Hematopoietic multipotent progenitor cell treated with erythropoietin and hydrocortisone succinate and interleukin-3 and kit ligand, for 6 days (in vitro differentiated cells): ENCODE data around the gene OR6P1.

Experiments
- DNase-seq: peaks from one replicate; pipeline ENCODE4 v3.0.0-alpha.2; 2015

Gene OR6P1, protein sequence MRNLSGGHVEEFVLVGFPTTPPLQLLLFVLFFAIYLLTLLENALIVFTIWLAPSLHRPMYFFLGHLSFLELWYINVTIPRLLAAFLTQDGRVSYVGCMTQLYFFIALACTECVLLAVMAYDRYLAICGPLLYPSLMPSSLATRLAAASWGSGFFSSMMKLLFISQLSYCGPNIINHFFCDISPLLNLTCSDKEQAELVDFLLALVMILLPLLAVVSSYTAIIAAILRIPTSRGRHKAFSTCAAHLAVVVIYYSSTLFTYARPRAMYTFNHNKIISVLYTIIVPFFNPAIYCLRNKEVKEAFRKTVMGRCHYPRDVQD

DNA sequence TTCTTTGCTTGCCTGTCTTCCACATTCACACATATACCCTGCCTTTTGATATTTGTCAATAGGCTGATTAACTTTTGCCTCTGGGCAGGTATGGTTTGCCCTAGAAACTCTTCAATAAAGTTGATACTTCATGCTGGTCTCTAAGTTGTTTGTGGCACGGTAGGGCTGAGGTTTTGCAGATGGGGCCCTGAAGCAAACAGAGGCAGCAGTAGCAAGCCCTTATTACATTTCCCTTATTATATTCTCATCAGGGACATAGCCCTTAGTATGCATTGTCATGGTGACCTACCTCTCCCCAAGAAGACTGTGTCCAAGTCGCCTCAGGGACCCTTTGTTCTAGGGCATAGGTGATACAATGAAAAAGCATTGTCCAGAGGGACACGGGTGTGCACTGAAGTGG lies at the start of gene OR6P1:
Gene OR6P1 (minus strand): TSS at position 101 of the 400 bp plus-strand sequence. CDS start 6,976 bp downstream, outside the sequence.
- DNase-seq = no peak

DNA sequence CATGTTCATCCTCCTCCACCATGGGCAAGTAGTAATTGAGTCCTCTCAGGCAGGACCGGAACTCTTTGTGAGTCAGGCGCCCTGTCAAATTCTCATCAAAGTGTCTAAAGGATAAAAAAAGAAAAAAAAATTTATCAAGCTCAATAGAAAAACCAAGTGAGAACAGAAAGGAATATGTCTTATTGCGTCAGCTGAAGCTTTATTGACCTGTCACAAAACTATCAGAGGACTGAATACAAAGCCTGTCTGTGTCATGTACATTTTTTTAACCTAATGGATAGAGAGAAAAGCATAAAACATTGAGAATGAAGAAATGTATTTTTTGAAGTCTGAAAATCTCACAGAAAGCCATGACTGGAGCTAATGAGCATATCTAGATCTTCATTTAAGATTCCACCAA lies 43.4 kb upstream of the OR6P1 start:
- DNase-seq = no peak

DNA sequence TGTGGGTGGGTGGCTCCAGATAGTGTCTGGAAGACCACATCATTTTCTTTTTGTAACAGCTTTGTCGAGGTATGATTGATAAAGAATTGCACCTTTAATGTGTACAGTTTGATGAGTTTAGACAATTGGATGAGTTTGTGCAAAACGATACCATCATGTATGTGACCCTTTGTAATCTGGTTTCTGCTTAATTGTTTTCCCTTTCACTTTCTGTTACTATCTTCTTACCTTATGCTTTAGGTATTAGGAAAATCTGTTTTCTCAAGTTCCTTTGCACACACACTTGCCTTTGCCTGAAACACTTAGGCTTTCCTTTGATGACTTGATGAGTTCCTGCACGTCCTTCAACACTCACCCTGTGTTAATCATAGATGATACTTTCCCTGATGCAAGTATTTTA lies 41.5 kb upstream of the OR6P1 start:
- no peak for DNase-seq

DNA sequence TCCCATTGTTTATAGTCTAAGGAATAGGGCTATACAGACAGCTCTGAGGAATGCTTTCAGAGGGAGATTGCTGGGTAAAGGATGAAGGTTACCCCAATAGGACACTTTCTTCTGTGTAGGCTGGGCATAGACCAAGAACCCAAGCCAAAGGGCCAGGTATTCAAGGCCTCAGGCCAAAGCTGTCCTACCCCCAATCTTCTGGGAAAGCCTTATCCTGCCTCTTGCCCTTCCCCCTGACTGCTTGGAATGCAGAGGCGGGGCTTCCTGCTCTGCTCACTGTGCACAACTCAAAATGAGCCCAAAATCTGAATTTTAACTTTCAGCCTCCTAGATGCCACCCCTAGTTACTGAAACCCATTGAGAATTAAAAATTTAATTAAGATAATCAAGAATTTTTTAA lies 36.9 kb upstream of the OR6P1 start:
- DNase-seq = no peak

DNA sequence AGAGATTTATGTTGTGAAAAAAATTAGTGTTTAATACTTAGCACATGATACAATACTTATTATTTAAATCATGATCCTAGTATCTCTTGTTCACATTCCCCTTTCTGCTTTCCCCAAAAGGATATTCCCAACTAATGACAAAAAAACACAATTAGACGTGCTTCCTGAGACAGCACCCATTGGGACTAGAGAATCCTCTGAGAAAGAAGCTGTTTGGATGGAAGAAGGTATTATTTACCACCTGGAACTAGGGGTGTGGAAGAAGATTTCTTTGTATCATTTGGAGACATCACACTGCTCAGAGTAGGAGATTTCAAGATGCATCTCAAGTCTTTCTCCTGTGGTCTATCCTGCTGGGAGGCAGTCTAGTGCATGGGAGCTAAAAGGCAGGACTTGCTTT lies 34.6 kb upstream of the OR6P1 start, which contains the start of gene OR10Z1:
Gene OR10Z1 (plus strand): TSS at position 301 of the 400 bp plus-strand sequence. CDS start 1,171 bp downstream, outside the sequence.
- DNase-seq = no peak

DNA sequence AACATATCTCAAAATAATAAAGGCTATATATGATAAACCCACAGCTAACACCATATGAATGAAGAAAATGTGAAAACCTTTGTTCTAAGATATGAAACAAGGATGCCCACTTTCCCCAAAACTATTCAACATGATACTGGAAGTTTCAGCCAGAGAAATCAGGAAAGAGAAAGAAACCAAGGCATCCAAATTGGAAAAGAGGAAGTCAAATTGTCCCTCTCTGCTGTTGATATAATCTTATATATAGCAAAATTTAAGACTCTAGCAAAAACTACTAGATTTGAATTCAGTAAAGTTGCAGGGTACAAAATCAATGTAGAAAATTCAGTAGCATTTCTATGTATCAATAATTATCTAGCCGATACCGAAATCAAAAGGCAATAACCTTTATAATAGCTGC lies 30.4 kb upstream of the OR6P1 start:
- DNase-seq = no peak

DNA sequence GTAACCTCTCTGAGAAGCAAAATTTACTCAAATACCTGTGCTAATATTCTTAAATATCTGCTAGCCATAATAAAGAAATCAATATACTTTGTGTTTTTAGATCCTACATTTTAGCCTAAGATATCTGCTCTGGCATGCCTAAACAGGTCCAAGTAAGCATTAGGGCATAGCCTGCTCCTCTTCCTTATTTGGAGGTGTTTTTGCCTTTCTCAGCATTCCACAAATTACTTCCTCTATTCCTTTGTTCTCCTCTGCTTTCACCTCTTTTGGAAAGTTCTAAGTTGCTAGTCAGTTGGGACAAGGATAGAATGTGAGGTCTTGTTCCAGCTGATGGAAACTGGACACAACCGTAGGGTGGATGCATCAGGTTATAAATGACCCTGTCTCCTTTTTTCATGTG lies 16.6 kb upstream of the OR6P1 start:
- DNase-seq = no peak

DNA sequence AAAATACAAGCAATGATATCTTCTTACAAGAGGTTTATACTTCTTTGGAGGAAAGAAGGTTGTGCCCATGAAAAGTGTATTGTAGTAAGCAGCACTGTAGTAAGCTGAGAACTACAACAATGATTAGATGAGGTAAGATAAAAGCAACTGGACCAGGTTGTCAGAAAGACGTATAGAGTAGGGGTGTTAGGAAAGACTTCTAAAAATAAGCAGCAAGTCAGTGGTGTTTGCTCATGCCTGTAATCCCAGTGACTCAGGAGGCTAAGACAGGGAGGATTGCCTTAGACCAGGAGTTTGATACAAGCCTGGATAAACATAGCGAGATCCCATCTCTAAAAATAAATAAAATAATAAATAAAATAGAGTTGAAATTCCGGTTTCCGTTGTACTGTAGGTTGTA lies 13.6 kb upstream of the OR6P1 start:
- DNase-seq = no peak

DNA sequence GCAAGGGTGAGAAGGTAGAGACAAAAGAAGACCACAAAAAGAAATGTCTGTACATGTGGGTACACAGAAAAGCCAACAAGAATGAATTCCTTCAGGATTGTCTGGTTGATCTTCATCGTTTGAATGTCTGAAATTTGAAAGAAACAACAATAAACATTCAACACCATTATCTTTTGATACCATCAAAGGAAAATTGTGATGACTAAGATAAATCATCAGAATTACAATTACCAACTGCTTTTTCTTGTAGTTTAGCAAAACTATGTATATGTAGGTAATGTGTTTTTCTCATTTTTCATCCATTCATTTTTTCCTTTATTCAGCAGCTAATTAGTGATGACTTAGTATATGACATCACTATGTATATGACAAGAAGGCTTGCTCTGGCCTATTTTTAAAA lies 9.4 kb upstream of the OR6P1 start, which contains the start of gene OR10X1:
Gene OR10X1 (minus strand): TSS at position 167 of the 400 bp plus-strand sequence. CDS start 0 bp downstream, at position 167.
- no peak for DNase-seq

DNA sequence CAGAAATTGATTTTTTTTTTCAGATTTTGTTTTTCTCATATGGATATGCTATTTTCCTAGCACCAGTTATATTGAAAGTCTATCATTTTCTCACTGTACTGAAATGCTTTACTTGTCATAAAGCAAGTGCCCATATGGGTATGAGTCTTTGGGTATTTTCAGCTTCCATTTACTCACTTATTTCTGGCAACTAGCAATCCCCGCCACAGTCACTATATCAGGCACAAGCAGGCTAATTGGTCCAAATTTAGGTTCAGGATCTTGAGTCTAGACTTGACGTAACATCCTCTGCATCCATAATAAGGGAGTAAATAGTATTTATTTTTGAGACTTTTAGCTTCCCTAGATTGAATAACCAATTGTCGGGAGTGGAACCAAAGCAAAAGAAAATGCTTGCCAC lies 7.2 kb upstream of the OR6P1 start:
- DNase-seq = no peak

DNA sequence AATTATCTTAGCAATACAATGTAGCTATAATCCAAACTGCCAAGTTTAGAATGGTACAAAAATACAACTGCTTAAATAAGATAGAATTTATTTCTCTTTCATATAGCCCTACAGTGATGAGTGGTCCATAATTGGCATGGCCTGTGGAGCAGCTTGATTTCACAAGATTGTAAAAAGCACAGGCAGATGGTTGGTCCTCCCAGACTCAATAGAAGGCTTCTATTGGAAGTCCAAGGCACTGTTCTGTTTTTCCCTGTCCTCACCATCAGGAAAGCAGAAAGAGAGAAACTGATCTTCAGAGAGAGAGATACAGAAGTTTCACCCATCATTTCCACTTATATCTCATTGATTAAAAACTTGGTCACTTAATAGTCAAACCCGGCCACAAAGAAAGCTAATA lies 1.8 kb upstream of the OR6P1 start:
- no peak for DNase-seq

DNA sequence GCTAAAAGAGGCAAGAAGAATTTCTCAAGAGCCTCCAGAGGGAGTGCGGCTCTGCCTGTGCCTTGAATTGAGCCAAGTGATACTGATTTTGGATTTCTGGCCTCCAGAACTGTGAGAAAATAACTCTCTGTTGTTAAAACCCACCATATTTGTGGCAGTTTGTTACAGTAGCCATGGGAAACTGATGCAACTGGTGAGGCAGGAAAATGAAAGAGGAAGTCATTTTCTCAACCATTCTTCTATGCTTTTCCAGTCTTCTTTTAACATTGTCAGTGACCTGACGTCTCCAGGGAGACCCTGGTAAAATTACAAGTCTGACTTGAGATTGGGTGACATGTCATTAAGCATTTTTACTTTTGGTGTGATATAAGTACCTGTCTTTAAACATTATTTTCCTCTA lies 5.8 kb downstream of the OR6P1 start:
- peak; percentile 34 for DNase-seq

DNA sequence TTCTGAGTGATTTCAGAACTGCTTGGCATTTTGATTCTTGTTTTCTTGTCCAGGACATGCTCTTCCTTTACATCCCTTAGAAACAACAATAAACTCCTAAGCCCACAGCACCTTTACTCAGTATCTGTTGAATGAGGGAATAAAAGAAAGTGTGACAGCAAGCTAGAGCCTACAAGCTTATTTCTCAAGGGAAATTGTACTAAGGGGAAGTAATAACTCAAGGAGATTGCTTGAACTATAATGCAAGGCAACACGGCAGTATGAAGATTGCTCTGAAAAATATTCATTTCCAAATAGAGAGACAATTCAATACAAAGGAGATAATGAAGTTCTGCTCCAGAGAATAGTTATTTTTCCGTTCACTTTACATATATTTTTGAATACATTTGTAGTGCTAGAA lies 6.5 kb downstream of the OR6P1 start:
- DNase-seq = no peak

DNA sequence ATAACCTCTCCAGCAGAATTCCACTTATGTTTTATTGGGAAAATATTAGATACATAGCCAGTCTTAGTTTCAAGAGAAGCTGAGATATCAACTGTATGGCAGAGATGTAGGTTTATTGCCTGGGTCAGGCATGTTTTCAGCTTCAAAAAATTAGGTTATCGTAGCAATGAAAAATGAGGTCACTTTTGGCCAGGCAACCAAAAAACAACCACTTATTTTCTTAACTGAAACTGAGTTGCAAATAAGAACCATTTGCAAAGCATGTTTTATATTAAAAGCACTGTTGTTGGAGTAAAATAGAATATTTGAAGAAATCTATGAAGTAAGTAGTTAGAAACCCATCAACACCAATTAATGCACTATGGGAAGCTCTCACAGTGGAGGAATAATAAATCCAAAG lies 10.7 kb downstream of the OR6P1 start:
- no peak for DNase-seq

DNA sequence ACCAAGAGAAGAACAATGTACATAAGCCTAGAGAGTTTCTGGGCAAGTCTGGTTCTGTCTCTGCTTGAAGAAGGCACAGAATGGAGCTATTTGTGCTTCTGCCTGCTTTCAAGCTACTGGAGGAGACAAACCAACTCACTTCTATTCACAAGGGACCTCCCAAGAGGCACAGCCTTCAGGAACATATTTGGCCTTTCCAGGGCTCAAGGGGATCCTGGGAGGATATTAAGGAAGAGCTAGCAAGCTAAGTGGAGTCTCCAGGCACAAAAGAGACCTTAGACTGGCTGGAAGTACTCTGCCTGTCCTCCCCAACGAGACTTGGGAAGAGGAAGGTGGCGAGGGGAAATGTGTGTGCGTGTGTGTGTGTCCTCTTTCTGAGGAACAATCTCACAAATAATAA lies 16.0 kb downstream of the OR6P1 start, which contains the start of gene OR6Y1:
Gene OR6Y1 (minus strand): TSS at position 54 of the 400 bp plus-strand sequence. CDS start 6,300 bp downstream, outside the sequence.
- no peak for DNase-seq

DNA sequence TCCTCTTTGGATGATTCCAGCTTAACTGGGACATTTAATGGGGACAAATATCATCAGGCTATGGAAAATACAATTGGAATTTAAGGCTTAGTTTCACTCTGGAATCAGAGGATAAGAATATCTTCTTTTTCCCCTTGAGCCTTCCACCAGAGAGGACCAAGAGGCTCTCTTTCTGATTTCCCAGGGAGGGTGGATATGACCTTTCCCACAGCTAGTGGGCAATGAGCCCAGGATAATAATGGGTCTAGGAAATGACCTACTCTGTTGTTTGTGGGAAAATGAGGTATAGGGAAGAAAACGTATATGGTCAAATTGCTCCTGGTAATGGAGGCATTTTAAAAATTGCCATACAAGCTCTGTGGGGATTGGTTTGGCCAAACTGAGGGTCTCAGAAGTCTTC lies 18.1 kb downstream of the OR6P1 start:
- DNase-seq = no peak

DNA sequence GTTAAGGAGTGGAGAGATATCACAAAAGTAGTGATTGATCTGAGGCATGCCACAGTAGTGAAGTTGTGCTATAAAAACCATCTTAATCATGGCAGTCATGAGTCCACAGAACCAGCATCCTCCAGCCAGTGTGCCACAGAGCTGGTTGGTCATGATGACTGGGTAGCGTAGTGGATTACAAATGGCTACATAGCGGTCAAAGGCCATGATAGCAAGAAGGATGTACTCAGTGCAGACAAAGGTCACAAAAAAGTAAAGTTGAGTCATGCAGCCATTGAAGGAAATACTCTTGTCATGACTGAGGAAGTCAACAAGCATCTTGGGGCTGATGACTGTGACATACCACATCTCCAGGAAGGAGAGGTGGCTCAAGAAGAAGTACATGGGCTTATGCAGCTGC lies 22.8 kb downstream of the OR6P1 start:
- no peak for DNase-seq

DNA sequence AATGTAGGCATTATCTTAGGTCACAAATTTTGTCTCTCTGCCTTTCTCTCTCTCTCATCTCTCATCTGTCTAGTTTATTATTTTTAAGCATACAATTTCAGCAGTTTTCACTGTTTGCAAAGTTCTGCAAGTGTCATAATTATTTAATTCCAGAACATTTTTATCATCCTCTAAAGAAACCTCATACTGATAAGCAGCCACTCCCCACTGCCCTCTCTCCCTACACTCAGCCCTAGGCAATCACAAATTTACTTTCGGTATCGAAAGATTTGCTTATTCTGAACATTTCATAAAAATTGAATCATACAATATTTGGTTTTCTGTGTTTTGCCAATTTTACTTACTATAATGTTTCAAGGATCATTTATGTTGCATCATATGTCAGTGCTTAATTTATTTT lies 32.8 kb downstream of the OR6P1 start:
- no peak for DNase-seq

DNA sequence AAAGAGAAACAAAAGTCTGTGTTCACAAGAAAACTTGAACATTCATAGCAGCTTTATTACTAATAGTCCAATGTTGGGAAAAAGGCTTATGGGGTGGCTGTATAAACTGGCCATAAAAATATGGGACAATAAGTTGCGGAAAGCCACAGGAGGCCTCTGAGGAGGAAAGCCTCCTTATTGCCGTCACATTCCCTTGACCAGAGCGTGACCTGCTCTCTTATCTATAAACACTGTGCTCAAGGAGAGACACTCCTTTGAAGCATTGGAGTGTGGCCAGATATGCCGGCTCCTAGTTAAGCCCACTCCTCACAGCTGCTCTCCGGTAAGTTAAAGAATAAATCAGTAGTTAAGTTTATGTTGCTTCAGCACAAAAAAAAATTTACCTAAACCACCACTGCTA lies 35.9 kb downstream of the OR6P1 start:
- DNase-seq = no peak

DNA sequence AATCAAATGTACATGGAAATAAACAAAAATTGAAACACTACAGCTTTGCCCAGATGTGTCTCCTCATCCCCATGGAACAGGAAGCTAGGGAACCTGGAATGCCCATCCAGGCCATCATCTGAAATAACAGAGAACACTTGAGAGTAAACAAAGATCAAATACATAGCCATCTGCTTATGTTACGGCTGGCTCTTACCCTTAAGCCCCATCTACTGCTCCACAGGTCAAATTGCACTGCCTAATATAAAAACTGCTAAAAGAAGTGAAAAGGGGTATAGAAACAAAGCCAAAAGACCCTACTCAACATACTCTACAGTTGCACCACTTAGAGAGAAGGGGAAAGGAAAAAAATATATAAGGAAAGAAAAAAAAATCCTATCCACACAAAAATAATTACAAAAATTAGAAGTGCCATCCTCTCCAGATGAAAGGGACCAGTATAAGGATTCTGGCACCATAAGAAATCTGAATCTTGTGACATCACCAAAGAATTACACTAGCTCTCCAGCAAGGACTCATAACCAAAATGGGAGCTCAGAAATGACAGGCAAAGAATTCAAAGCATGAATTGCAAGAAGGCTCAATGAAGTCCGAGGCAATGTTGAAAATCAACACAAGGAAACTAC lies 43.1 kb downstream of the OR6P1 start:
- peak; percentile 45 for DNase-seq

DNA sequence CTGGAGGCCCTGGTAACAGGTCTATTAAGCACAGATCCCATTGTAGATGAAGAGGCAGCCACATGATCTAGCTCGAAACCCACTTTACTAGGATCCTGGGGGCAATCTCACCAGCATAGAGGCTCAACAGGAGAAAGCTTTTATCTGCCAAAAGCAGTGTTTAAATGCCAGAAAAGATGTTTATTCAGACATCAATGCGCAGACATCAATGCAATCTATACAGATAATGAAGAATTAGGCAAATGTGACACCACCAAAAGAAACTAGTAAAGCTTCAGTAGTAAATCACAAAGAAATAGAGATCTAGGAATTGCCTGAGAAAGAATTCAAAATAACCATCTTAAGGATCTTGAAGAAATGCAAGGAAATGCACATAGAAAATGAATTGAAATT lies 48.7 kb downstream of the OR6P1 start:
- no peak for DNase-seq

DNA sequence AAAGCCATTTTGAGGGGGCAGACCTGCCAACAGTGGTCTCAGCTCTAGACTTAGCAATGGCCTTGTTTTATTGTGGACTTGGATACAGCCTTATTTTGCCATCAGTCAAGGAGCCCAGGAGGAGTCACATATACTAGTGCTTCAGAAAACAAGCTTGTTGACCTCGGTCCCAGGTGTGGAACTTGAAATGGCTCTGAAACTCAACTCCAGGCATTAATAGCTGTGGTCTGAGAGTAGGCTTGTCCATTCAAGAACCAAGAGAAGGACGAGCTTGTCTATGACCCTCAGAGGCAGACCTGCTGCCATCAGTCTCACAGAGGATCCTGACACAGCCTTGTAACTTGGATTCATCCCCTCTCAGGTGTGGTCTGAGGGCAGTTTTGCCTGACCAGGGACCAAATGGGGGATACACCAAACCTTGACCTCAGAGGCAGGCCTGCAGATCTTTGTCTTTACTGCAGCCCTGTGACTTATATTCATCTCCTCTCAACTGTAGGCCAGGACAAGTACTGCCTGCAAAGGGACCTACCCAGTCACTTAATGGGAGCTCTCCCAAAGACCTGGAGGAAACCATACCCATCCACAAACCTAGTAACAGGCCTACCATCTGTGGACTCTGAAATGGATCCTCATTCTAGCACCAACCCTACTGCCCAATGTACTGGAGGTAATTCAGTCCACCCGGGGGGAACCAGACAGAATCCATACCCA lies 49.3 kb downstream of the OR6P1 start:
- DNase-seq = no peak

DNA sequence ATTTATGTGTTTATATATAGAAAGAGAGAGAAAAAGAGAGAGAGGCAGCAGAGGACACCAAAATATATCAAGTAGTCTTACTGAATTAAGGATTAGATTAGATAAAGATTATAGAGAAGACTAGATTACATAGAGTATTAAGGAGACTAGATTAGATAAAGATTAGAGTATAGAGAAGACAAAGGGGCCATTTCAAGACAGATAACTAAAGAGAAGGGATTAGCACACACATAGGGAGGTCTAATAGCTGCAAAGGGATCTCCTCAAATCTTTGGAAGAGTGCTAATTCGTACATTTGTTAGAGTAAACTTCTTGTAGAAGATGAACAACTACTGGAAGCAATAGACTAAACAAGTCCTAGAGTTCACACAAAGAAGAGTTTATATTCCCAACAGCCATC lies 50.4 kb downstream of the OR6P1 start:
- DNase-seq = no peak

DNA sequence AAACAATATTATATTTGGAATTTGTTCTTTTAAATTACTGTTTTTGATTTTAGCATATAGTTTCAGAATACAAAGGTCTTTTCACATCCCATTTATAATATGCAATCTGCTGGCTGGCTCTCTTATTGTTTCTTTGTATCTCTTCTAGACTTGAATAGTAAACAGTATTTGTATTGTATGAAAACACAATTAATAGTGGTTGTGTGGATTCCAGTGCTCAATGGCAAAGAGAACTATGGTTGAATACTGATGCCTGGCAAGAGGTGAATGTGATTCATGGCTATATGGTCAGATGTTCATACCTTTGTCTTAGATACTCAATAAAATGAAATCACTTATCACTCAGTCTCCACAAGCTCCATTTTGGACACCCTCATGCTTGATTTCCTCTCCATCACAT lies 53.4 kb downstream of the OR6P1 start:
- no peak for DNase-seq
